Fibroblast of skin of left biceps (primary cell): ENCODE data around the gene OSBP.
"Not testable (repeated sequence)": the region's sequence is repeated elsewhere in the genome, so short reads cannot be mapped to it uniquely, and the experiment has no call there.

Source experiments
- DNase-seq, 2 experiments: peaks; one replicate each; pipeline ENCODE4 v3.0.0-alpha.2; 2013; ENCODE audit warnings: low read depth in 2 of 2

OSBP gene

GRCh38 chr11:59615637-59616395, at the start of gene OSBP:
Gene OSBP (minus strand): TSS chr11:59615774. CDS start chr11:59615664, 110 bp downstream.
- peak; percentile 100 for DNase-seq

- DNase-seq = no peak
Observed at GRCh38 chr11:59660621-59661020, 45.0 kb upstream of the OSBP start.

GRCh38 chr11:59659981-59660380, 44.4 kb upstream of the OSBP start:
- DNase-seq = no peak

DNA sequence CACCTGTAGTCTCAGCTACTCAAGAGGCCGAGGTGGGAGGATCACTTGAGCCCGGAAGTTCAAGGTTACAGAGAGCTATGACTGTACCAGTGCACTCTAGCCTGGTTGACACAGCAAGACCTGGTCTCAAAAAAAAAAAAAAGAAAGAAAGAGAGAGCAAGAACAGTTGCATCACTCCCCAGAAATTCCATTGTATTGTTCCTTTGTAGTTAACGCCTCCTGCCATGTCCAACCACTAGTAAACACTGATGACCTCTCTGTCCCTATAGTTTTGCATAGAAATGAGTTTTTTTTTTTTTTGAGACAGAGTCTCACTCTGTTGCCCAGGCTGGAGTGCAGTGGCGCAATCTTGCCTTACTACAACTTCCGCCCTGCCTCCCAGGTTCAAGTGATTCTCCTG, 42.5 kb upstream of the OSBP start:
- DNase-seq = no peak

- no peak for DNase-seq
Observed at GRCh38 chr11:59654893-59655292, 39.3 kb upstream of the OSBP start.

DNA sequence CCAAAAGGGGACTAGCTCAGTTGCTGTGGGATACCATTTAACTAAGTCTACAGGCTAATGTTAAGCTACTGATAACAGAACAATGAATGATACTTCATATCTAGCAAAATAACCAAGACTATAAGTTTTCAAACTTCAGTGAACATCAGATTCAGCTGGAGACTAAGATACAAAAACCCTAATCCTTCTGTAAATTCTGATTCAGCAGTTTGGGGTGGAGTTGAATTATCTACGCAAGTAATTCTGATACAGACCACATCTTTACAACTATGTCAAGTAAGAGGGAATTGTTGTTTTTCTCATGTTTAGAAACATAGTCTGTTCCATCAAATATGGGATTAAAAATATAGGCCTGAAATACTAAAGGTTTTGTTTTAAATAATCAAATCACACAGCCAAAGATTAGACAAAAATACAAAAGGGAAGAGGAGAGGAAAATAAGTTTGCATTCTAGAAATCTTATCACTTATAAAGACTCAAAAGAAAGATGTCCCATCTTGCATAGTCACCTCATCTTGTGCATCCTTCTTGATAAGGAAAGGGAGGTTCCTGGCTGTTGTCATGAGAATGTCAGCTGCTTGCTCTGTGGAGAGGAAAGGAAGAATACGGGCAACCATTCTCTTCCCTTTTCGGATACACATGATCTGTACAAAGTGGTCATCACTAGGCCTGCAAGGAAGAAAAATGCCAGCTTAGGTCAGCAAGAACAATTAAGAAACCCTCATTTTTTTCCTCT, 31.8 kb upstream of the OSBP start:
- DNase-seq = no peak

GRCh38 chr11:59644528-59644927, 29.0 kb upstream of the OSBP start:
- DNase-seq = no peak

DNA sequence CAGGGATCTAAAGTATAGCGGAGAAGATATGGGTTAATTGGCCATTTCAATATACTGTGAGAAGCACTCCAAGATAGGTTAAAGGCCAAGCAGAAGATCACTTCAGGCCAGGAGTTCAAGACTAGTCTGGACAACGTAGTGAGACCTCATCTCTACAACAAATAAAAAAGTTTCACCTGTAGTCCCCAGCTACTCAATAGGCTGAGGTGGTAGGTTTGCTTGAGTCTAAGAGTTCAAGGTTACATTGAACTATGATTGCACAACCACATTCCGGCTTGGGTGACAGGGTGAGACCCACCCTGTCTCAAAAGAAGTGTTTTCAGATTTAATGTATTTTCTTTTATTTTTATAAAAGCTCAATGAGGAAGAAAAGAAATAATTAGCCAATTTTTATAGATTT, 27.8 kb upstream of the OSBP start:
- no peak for DNase-seq

DNA sequence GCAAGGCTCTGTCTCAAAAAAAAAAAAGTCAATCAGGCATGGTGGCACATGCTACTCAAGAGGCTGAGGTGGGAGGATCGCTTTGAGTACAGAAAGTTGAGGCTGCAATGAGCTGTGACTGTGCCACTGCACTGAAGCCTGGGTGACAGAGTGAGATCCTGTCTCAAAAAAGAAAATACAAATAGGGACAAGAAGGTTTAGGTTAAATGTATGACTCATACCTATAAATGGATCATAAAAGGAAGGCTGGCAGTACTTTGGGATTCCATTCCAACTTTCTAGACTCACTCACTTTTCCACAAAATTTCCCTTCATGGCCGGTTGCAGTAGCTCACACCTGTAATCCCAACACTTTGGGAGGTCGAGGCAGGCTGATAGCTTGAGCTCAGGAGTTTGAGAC, 25.6 kb upstream of the OSBP start:
- DNase-seq = no peak

DNA sequence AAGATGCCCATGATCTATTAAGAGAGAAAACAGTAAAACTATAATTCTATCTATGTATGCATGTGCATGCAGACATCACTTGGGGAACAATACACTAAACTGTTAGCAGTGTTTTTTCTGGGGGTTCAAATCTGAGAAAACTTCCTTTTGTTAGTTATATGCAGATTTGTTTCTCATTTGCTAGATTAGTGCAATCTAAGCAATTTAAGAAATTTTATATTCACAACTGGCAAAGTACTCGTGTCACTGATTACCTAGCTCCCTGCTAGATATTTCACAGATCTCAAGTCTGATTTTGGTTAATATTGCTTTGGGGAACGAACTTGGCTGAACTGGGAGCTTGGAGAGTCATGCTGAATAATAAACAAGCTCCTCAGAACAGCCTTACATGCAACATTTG, 14.9 kb upstream of the OSBP start:
- DNase-seq = no peak

DNA sequence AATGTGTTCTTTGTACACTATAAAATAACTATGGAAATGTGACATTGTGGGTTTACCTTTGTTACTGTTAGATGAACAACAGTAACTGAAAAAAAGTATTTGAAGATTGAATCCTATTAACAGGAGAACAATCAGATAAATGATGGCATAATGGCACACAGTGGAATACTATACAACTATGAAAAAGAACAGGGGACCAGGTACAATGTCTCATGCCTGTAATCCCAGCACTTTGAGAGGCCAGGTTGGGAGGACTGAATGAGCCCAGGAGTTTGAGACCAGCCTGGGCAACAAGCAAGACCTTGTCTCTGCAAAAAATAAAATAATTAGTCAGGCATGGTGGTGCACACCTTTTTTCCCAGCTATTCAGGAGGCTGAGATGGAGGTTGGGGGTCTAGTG, 14.4 kb upstream of the OSBP start:
- DNase-seq = no peak

DNA sequence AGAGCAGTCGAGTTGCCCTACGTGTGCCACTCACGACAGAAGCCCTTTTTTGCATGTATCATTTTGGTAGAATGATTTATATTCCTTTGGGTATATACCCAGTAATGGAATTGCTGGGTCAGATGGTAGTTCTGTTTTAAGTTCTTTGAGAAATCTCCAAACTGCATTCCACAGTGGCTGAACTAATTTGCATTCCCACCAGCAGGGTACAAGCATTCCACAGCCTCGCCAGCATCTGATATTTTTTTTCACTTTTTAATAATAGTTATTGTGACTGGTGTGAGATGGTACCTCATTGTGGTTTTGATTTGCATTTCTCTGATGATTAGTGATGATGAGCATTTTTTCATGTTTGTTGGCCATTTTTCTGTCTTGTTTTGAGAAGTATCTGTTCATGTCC, 11.4 kb upstream of the OSBP start:
- DNase-seq = not testable (repeated sequence)

- no peak for DNase-seq
Observed at GRCh38 chr11:59625703-59626102, 10.1 kb upstream of the OSBP start.

DNA sequence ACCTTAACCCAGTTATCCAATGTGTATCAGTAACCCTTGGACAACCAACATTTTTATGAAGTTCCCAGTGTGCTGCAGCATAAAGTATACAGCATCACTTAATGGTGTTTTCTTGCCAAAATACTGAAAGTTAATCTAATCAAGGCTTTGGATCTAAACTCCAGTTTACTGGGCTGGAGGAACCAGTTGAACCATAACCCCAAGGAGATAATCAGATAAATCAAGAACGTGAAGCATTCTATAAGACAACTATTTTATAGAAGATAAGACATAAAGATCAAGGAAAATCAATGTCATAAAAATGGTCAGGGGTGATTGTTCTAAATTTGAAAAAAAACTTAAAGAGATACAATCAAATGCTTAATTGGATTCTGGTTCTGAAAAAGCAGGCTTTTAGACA, 2.3 kb upstream of the OSBP start:
- no peak for DNase-seq

GRCh38 chr11:59616396-59616982, 915 bp upstream of the OSBP start:
- no peak for DNase-seq

DNA sequence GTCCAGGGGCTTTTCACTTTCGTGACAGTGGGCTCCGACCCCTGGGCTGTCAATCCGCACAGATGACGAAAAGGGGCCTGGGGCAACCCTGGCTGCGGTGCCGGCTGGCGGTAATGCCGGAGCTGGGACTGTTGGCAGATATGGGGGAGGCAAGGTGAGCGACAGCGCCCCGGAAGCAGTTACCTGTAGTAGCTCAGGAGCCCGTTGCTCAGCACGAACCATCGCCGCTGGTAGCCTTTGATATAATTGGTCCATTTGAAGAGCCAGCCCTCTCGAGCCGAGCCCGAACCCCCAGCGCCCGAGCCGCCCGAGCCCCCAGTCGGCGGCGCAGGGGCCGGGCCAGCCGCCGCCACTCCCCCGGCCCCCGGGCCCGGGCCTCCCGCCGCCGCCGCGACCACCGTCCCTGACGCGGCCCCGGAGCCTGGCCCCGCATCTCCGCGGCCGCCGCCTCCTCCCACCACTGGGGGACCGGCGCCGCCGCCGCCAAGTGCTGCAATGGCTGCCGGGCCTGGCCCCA, 396 bp downstream of the OSBP start:
- no peak for DNase-seq

DNA sequence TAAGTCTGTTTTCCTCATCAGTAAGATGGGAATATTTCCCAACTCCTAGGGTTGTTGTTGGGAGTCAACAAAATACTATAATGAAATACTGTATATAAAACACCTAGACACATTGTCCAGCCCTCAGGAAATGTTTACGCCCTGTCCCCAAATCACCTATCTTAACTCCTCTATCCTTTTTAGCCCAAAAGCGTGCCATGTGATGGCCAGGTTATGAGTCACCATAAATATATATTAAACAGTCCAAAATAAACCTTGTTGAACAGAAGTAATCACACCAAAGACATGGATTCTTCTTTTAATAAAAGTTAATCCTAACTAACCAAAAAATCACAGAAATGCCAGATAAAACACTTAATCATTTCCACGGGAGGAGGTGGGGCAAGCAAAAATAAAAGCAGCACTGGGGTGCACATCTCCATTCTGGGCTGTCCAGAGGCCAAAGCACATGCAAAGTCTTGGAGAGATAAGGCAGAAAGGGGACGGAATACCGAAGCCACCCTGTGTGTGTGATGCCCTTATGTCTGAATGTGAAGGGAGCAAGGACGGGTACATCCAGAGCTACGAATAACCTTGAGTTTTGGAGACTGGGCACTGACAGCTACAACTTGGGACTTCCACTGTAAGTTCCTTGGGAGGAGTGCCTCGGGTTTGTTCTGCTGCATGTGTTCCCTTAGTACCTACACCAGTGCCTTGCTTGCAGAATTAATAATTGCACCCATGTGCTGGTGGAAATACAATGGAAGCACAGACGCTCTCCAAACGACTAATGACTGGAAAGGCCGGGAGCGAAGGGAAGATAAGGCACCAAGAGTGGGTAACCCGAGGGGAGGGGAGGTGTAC, 1.1 kb downstream of the OSBP start:
- DNase-seq = no peak

DNA sequence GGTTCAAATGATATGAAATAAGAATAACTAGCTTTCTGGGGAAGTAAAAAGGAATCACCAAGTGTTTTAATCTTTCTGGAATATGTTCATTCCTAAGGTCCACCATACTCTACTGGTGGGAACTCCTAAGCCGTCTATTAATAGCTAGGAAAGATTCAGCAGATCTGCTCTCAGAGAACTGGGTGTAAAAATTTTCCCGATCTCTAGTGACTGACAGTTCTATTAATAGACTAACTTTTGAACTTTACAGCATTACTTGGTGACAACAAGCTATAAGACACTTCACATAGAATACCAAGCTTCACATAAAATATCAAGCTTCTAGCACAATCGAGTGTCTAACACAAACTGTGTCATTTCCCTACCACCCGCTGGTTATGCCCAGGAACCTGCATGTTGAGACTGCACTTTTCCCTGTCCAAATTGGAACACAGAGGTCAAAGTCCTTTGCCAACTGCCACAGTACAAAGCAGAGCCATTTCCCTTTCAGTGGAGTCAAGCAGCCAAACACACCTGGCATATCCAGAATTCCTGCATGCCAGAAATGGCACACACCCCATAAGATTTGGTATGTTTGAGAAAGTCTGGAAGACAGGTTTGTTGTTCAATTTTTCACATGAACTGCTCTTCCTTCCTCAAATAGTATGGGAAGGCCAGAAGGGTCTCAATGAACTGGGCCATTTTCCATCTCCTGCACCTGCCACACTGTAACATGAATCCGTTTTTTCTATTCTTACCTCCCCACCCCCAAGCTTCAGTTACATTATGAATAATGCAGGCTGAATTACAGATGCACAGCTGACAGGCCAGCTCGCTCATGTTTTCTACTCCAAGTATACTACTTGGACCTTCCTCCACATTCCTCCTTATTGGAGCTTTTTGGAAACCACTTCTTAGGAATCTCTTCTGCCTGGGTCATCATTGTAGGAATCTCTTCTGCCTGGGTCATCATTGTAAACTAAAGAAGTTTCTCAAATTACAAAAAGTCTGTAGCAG, 3.7 kb downstream of the OSBP start:
- no peak for DNase-seq

GRCh38 chr11:59610289-59610688, 5.3 kb downstream of the OSBP start:
- DNase-seq = no peak

GRCh38 chr11:59607703-59608454, 7.7 kb downstream of the OSBP start:
- DNase-seq = no peak
